HepG2 (cell line): ENCODE results near the gene KLF13.

Experiments used
- CHD4 ChIP-seq: fragments of 200-600 bp; sonication (generic); IDR thresholded peaks from 2 replicates; pipeline ENCODE4 v1.7.0; 2017; ENCODE audit warnings: mild to moderate bottlenecking, low read length, borderline replicate concordance
- DNMT3B ChIP-seq: conservative IDR thresholded peaks from 2 replicates; pipeline ENCODE4 v1.6.1; 2016; ENCODE audit warnings: missing biosample characterization, control low read depth
- GFI1 ChIP-seq: sonication (generic); formaldehyde crosslinking; IDR thresholded peaks from 2 replicates; pipeline ENCODE4 v1.5.0; 2020; ENCODE audit warnings: missing genetic modification reagents, mild to moderate bottlenecking, borderline replicate concordance
- MED8 ChIP-seq: sonication (generic); formaldehyde crosslinking; IDR thresholded peaks from 2 replicates; pipeline ENCODE4 v1.8.1; 2023; ENCODE audit warnings: mild to moderate bottlenecking, missing genetic modification reagents; ENCODE audit not compliant: insufficient replicate concordance
- TRAFD1 ChIP-seq: sonication (generic); formaldehyde crosslinking; IDR thresholded peaks from 2 replicates; pipeline ENCODE4 v1.5.1; 2020; ENCODE audit warnings: missing genetic modification reagents, mild to moderate bottlenecking, borderline replicate concordance

GRCh38 chr15:31404345-31404744 is 77.7 kb downstream of the KLF13 start:
- TF ChIP-seq DNMT3B (CRISPR knock-in tag), result no peak
- TF ChIP-seq CHD4, result no peak
- no peak for TF ChIP-seq MED8
- no peak for TF ChIP-seq TRAFD1 (CRISPR knock-in tag)
- no peak for TF ChIP-seq GFI1 (CRISPR knock-in tag)
